Spleen (tissue), 11 donors: Measurements from ENCODE around the gene RAB1B. TPM values are rescaled to one million over a fixed set of nuclear protein-coding genes. Genes with fewer than 3 reads are reported as not detected.
A peak's percentile ranks its signal among the peaks of the same experiment; 100 is the strongest.

Source experiments
- DNase-seq: peaks from one replicate; pipeline ENCODE4 v3.0.0-alpha.2; 2020
- H3K27ac ChIP-seq, 8 donors: fragments of 200-600 bp; sonication (generic) in 7 of 8; 1 replicate in 4 of 8; 2 replicates in 4 of 8; pipeline versions ENCODE4 v1.5.0 to v1.8.0; 2016 to 2021; ENCODE audit warnings: inconsistent platforms in 4 of 8, mild to moderate bottlenecking in 4 of 8, moderate library complexity in 1 of 8
- H3K27me3 ChIP-seq, 7 donors: fragments of 200-600 bp; sonication (generic) in 6 of 7; replicated peaks in 1 of 7; 1 replicate in 4 of 7; 2 replicates in 3 of 7; pipeline versions ENCODE4 v1.5.0 to v1.8.0; 2016 to 2021; ENCODE audit warnings: inconsistent platforms in 3 of 7, mild to moderate bottlenecking in 1 of 7
- H3K36me3 ChIP-seq, 6 donors: fragments of 200-600 bp; sonication (generic) in 5 of 6; 1 replicate in 4 of 6; 2 replicates in 2 of 6; pipeline versions ENCODE4 v1.5.0 to v1.8.0; 2016 to 2021; ENCODE audit warnings: inconsistent platforms in 2 of 6
- H3K4me1 ChIP-seq, 6 donors: fragments of 200-600 bp; sonication (generic) in 5 of 6; 1 replicate in 3 of 6; 2 replicates in 3 of 6; pipeline versions ENCODE4 v1.5.0 to v1.8.0; 2016 to 2021; ENCODE audit warnings: inconsistent platforms in 3 of 6
- H3K4me3 ChIP-seq, 8 donors: fragments of 200-600 bp; sonication (generic) in 7 of 8; 1 replicate in 4 of 8; 2 replicates in 4 of 8; pipeline versions ENCODE4 v1.5.0 to v1.8.0; 2016 to 2021; ENCODE audit warnings: inconsistent platforms in 4 of 8, mild to moderate bottlenecking in 4 of 8, moderate library complexity in 2 of 8
- H3K9me3 ChIP-seq, 8 donors: fragments of 200-600 bp; sonication (generic) in 7 of 8; 1 replicate in 4 of 8; 2 replicates in 4 of 8; pipeline versions ENCODE4 v1.5.0 to v1.8.0; 2016 to 2021; ENCODE audit warnings: inconsistent platforms in 4 of 8
- POLR2A ChIP-seq, 3 donors: fragments of 450-650 bp; IDR thresholded peaks; one replicate each; pipeline ENCODE4 v1.5.1; 2017; ENCODE audit warnings: antibody characterized with exemption in 3 of 3, mild to moderate bottlenecking in 1 of 3
- POLR2AphosphoS5 ChIP-seq, 3 donors: sonication (generic); formaldehyde crosslinking; IDR thresholded peaks; one replicate each; pipeline ENCODE4 v1.5.1; 2017; ENCODE audit warnings: antibody characterized with exemption in 3 of 3
- WGBS, 5 donors: extraction: QIAGEN DNeasy Blood & Tissue Kit in 3 of 5; methylation state at CpG; one replicate each; pipeline versions ENCODE4 v1.1.5 to v1.1.7; 2013 to 2018; 5-methylcytosine and 5-hydroxymethylcytosine counted together
- intact Hi-C: fragments of 100-400 bp; cut with DNase I; formaldehyde crosslinking; loops from one replicate; pipeline ENCODE4 v1.15.0; 2023; ENCODE audit warnings: low total_unique reads
- polyA plus RNA-seq, 3 donors: library from polyadenylated mRNA; stranded (reverse); fragments of 200-250 nt; gene quantifications; one replicate each; pipeline ENCODE4 v1.2.1, GENCODE V29; 2013
- total RNA-seq, 7 donors: library from RNA; depleted of rRNA in 3 of 7; stranded (reverse); fragments of >200 nt in 3 of 7; fragmentation: NEBNext Ultra II Directional in 4 of 7; extraction: Animal tissue kit (Norgen Biotek cat#: 25700) in 4 of 7; gene quantifications; one replicate each; pipeline versions ENCODE4 v1.1.0 to v1.2.1, GENCODE V29; 2016 to 2021
- TF ChIP-seq, protein P1 (sequence below), 11 experiments: fragments of 200-600 bp in 7 of 11; fragments of 450-650 bp in 4 of 11; sonication (generic) in 4 of 11; IDR thresholded peaks in 8 of 11; conservative IDR thresholded peaks in 3 of 11; 1 replicate in 7 of 11; 2 replicates in 4 of 11; pipeline versions ENCODE4 v1.4.0 to v1.8.0; 2016 to 2021; ENCODE audit warnings: antibody characterized with exemption in 11 of 11, inconsistent platforms in 4 of 11, mild to moderate bottlenecking in 1 of 11
- donor health status: healthy with polysubstance abuse.
- donor health status: DM: no; HTN: no; CAD: no; lungs with moderate emphysema.
- donor health status: DM: no; HTN: no; CAD: no.
- donor health status: Bipolar disorder and iron deficiency.
- donor health status: healthy.
- donor health status: DM: no; HTN: no; CAD: no.
- donor health status: DM: yes; HTN: yes; CAD: no.

RAB1B gene
- total and polyA plus RNA-seq, 10 donors = 66.8 to 150 (median 116) TPM

DNA sequence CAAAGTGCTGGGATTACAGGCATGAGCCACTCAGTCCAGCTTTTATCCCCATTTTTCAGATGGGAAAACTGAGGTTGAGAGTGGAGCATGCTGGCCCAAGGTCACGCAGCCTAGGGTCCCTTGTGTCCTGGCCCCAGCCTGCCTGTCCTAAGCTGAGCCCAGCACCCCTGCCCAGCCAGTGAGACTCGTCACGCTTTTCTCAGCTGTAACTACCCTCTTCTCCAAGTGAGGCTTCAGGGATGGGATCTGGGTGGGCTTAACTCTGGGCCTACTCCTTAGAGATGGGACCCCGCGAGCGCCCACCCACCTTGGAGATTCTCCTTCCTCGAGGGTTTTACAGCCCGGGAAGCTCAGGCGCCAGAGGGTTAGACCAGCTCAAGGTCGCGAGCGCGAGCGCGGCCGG lies 22.9 kb downstream of the RAB1B start:
- Histone ChIP-seq H3K9me3 (no peaks in the 10 kb centered on the region), H3K4me3 (peak overlapping the region in 5 of 8 donors; percentile 43 to 73 (median 45)), H3K27me3 (peaks cover 0 to 63% (median 37%) of the 10 kb centered on the region in 7 donors), H3K27ac (no peak overlapping the region), H3K4me1 (peaks cover 18 to 59% (median 42%) of the 10 kb centered on the region in 6 donors), H3K36me3 (no peaks in the 10 kb centered on the region)
- intact Hi-C loops = no loop called here
- TF ChIP-seq, protein P1, sequence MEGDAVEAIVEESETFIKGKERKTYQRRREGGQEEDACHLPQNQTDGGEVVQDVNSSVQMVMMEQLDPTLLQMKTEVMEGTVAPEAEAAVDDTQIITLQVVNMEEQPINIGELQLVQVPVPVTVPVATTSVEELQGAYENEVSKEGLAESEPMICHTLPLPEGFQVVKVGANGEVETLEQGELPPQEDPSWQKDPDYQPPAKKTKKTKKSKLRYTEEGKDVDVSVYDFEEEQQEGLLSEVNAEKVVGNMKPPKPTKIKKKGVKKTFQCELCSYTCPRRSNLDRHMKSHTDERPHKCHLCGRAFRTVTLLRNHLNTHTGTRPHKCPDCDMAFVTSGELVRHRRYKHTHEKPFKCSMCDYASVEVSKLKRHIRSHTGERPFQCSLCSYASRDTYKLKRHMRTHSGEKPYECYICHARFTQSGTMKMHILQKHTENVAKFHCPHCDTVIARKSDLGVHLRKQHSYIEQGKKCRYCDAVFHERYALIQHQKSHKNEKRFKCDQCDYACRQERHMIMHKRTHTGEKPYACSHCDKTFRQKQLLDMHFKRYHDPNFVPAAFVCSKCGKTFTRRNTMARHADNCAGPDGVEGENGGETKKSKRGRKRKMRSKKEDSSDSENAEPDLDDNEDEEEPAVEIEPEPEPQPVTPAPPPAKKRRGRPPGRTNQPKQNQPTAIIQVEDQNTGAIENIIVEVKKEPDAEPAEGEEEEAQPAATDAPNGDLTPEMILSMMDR (IDR thresholded peaks at IDR 0.05 in 8 of 11, conservative IDR thresholded peaks at IDR 0.05 in 3 of 11) = no peak
- TF ChIP-seq POLR2AphosphoS5 (IDR thresholded peaks at IDR 0.05) = no peak
- no peak for TF ChIP-seq POLR2A (IDR thresholded peaks at IDR 0.05)
- DNase-seq = no peak
- WGBS, 5 donors = 17 to 40% (median 21%) methylated on average over 8 to 16 of the region's 16 CpGs

- 2 to 3% (median 3%) methylated on average over 46 to 95 of the region's 95 CpGs for WGBS, 5 donors
- Histone ChIP-seq H3K27me3 (peaks cover 0 to 68% (median 37%) of the 10 kb centered on the region in 7 donors), H3K9me3 (no peaks in the 10 kb centered on the region), H3K27ac (no peak within 1 kb of the TSS), H3K4me3 (peak within 1 kb of the TSS; percentile 27 to 73 (median 44)), H3K36me3 (no peaks in the 10 kb centered on the region), H3K4me1 (peaks cover 18 to 52% (median 40%) of the 10 kb centered on the region in 6 donors)
- DNase-seq = no peak
- intact Hi-C loops = no loop called here
- TF ChIP-seq, protein P1 (IDR thresholded peaks at IDR 0.05 in 8 of 11, conservative IDR thresholded peaks at IDR 0.05 in 3 of 11) = no peak
Observed at GRCh38 chr11:66291706-66292542, 23.5 kb downstream of the RAB1B start, which contains the start of gene TMEM151A. Gene TMEM151A (plus strand): TSS chr11:66291894. CDS start chr11:66292014, 120 bp downstream.

DNA sequence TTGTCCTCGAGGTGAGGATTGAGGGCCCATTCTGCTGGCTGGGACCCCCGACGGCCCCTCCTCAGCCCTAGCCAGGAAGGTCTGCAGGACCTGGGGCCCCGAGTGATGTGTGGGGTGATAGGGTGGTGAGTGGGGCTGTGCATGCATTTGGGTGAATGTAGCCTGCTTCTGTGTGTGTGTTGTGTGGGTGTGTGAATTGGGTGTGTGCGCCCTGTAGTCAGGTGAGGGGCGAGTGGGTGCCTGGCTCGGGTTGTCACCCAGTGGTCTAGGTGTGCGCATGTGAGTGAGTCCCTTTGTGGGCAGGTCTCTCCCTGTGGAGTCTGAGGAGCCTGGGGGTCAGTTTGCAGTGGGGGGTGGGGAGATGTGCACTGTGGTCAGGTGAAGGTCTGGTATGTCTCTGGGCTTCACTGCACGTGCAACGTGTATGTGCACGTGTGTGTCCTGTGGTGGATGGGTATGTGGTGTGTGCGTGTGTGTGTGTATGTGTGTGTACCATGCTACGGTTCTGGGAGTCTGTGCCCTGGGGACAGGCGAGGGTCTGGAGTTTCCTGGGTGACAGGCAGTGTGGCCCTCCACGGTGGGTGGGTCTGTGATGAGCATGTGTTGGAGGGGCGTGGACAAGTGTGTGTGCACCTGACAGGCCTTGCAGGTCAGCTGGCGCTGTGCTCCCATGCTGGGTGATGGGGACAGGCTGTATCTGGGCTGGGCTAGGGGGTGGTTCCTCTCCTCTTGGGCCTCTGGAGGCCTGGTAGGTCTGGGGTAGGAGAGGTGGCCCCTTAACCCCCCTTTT lies 24.3 kb downstream of the RAB1B start:
- Histone ChIP-seq H3K4me3 (peak overlapping the region in 1 of 8 donors; percentile 73), H3K27ac (no peak overlapping the region), H3K27me3 (peaks cover 0 to 73% (median 37%) of the 10 kb centered on the region in 7 donors), H3K36me3 (no peaks in the 10 kb centered on the region), H3K9me3 (no peaks in the 10 kb centered on the region), H3K4me1 (peaks cover 14 to 44% (median 33%) of the 10 kb centered on the region in 6 donors)
- 40 to 64% (median 55%) methylated on average over 12 to 17 of the region's 17 CpGs for WGBS, 5 donors
- DNase-seq = no peak
- no peak for TF ChIP-seq POLR2AphosphoS5 (IDR thresholded peaks at IDR 0.05)
- intact Hi-C loops = no loop called here

GRCh38 chr11:66293352-66293751 lies 24.9 kb downstream of the RAB1B start:
- intact Hi-C loops = no loop called here
- no peak overlapping the region for H3K27ac ChIP-seq
- H3K36me3 ChIP-seq = no peaks in the 10 kb centered on the region
- peaks cover 0 to 73% (median 37%) of the 10 kb centered on the region in 7 donors for H3K27me3 ChIP-seq
- H3K4me1 ChIP-seq = peaks cover 8 to 38% (median 27%) of the 10 kb centered on the region in 6 donors
- H3K9me3 ChIP-seq = no peaks in the 10 kb centered on the region
- no peak for TF ChIP-seq POLR2A (IDR thresholded peaks at IDR 0.05)
- no peak for TF ChIP-seq POLR2AphosphoS5 (IDR thresholded peaks at IDR 0.05)
- TF ChIP-seq, protein P1 (IDR thresholded peaks at IDR 0.05 in 8 of 11, conservative IDR thresholded peaks at IDR 0.05 in 3 of 11) = no peak
- H3K4me3 ChIP-seq = no peak overlapping the region
- WGBS, 5 donors = 79 to 91% (median 82%) methylated on average over 3 to 4 of the region's 4 CpGs
- no peak for DNase-seq
